Endodermal cell (in vitro differentiated cells): Measurements from ENCODE around the gene SSR3. TPM values are rescaled to one million over a fixed set of nuclear protein-coding genes. Genes with fewer than 3 reads are reported as not detected.

Experiments
- DNase-seq: peaks from one replicate; pipeline ENCODE4 v3.0.0-alpha.2; 2017
- H3K27ac ChIP-seq: 2 replicates; pipeline ENCODE4 v1.5.1; 2013; ENCODE audit warnings: mild to moderate bottlenecking, low read depth, low read length, moderate library complexity
- H3K27me3 ChIP-seq: 2 replicates; pipeline ENCODE4 v1.6.1; 2013; ENCODE audit warnings: mild to moderate bottlenecking, low read length, moderate library complexity; ENCODE audit not compliant: insufficient read depth, control insufficient read depth, poor library complexity, severe bottlenecking
- H3K36me3 ChIP-seq: 2 replicates; pipeline ENCODE4 v1.7.0; 2013; ENCODE audit warnings: mild to moderate bottlenecking, low read length, moderate library complexity; ENCODE audit not compliant: control insufficient read depth, insufficient read depth
- H3K4me1 ChIP-seq: one replicate; pipeline ENCODE4 v1.7.0; 2013; ENCODE audit warnings: low read length; ENCODE audit not compliant: control insufficient read depth, insufficient read depth
- H3K4me3 ChIP-seq: 2 replicates; pipeline ENCODE4 v1.5.1; 2013; ENCODE audit warnings: mild to moderate bottlenecking, low read length, moderate library complexity
- H3K9ac ChIP-seq: 2 replicates; pipeline ENCODE4 v1.6.1; 2013; ENCODE audit warnings: mild to moderate bottlenecking, low read length, moderate library complexity; ENCODE audit not compliant: poor library complexity, severe bottlenecking; ENCODE audit errors: extremely low read depth
- H3K9me3 ChIP-seq: 2 replicates; pipeline ENCODE4 v1.6.1; 2013; ENCODE audit warnings: mild to moderate bottlenecking, low read length, moderate library complexity; ENCODE audit not compliant: control insufficient read depth
- H3K27ac Mint-ChIP-seq: 2 replicates; pipeline ENCODE4 v1.8.0; 2020; ENCODE audit warnings: mixed read lengths
- H3K27me3 Mint-ChIP-seq: 2 replicates; pipeline ENCODE4 v1.8.0; 2021; ENCODE audit warnings: mild to moderate bottlenecking, mixed read lengths; ENCODE audit not compliant: insufficient read depth
- H3K36me3 Mint-ChIP-seq: 2 replicates; pipeline ENCODE4 v1.8.0; 2020; ENCODE audit warnings: low read depth, mixed read lengths
- H3K4me1 Mint-ChIP-seq: 2 replicates; pipeline ENCODE4 v1.8.0; 2020; ENCODE audit warnings: mixed read lengths
- H3K4me3 Mint-ChIP-seq: 2 replicates; pipeline ENCODE4 v1.8.0; 2020; ENCODE audit warnings: mild to moderate bottlenecking, moderate library complexity, mixed read lengths
- H3K9me3 Mint-ChIP-seq: 2 replicates; pipeline ENCODE4 v1.8.0; 2020; ENCODE audit warnings: mild to moderate bottlenecking, mixed read lengths
- CTCF ChIP-seq: fragments of 200-600 bp; sonication (generic); conservative IDR thresholded peaks from 2 replicates; pipeline ENCODE4 v1.5.0; 2021; ENCODE audit warnings: antibody characterized with exemption, mild to moderate bottlenecking
- WGBS, 2 experiments: methylation state at CpG; one replicate each; pipeline versions ENCODE4 v1.1.5 to v1.1.7; 2013; ENCODE audit warnings: missing lambda C conversion rate in 2 of 2, mixed read lengths in 1 of 2; ENCODE audit not compliant: insufficient coverage in 1 of 2, insufficient read length in 1 of 2; 5-methylcytosine and 5-hydroxymethylcytosine counted together
- total RNA-seq, 2 donors: library from RNA; stranded (reverse); fragmentation: NEBNext Ultra II Directional in 1 of 2; extraction: Animal tissue kit (Norgen Biotek cat#: 25700) in 1 of 2; gene quantifications; 2 replicates in 1 of 2; 3 replicates in 1 of 2; pipeline ENCODE4 v1.2.1, GENCODE V29; 2021

Gene SSR3
- total RNA-seq, 2 donors from 2014 or later, result 187 to 200 TPM

GRCh38 chr3:156600834-156601233 is 45.9 kb upstream of the SSR3 start:
- Histone ChIP-seq H3K27ac (no peak overlapping the region), H3K9ac (no peak overlapping the region), H3K4me3 (no peak overlapping the region), H3K9me3 (no peaks in the 10 kb centered on the region), H3K4me1 (peaks cover 9% of the 10 kb centered on the region), H3K27me3 (no peaks in the 10 kb centered on the region), H3K36me3 (no peaks in the 10 kb centered on the region)
- H3K36me3 Mint-ChIP-seq, result no peaks in the 10 kb centered on the region
- H3K27ac Mint-ChIP-seq, result no peak overlapping the region
- H3K4me3 Mint-ChIP-seq, result no peak overlapping the region
- DNase-seq, result no peak
- no peaks in the 10 kb centered on the region for H3K27me3 Mint-ChIP-seq
- TF ChIP-seq CTCF, result no peak
- peaks cover 27% of the 10 kb centered on the region for H3K4me1 Mint-ChIP-seq
- H3K9me3 Mint-ChIP-seq, result no peaks in the 10 kb centered on the region
- 90% methylated on average over 2 to 4 of the region's 4 CpGs for WGBS, 2 experiments

DNA sequence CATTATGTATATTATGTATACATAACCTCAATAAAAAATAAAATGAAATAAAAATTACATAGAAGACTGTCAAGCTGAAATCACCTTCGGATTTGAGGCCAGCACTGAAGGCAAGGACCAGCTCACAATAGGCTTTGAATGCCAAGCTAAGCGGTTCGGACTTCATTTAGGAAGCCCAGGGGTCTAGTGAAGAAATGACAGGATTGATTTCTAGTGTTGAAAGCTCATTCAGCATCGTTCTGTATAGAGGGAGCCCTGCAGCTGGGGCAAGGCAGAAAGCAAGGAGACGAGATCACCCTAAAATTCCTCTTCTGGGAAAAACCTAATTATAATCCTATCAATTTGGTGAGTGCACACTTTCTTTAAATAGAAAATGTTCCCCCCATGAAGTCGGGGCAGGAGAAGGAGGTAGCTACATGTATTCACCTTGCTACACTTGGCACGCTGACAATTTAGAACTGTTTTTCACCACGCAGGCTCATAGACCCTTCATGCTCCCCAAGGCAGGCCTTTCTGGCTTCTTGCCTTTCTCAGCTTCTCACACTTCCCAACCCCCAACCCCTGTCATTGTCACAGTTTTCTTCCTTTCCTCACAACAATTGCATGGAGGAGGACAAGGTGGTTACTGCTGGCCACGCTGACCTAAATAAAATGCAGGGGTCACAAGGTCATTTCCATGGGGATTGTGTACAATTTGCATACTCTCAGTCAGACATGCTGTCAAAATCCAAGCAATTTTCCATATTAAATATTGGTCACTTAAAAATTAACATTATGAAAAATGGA is 44.4 kb upstream of the SSR3 start:
- Mint-ChIP-seq H3K4me1 (peaks cover 28% of the 10 kb centered on the region), H3K4me3 (peak overlapping the region; percentile 6), H3K27me3 (no peaks in the 10 kb centered on the region), H3K9me3 (no peaks in the 10 kb centered on the region), H3K27ac (no peak overlapping the region), H3K36me3 (no peaks in the 10 kb centered on the region)
- DNase-seq, result peak; percentile 68
- Histone ChIP-seq H3K4me1 (peaks cover 12% of the 10 kb centered on the region), H3K36me3 (no peaks in the 10 kb centered on the region), H3K4me3 (peak overlapping the region; percentile 52), H3K9ac (peak overlapping the region; percentile 8), H3K27ac (peak overlapping the region; percentile 72), H3K27me3 (no peaks in the 10 kb centered on the region), H3K9me3 (no peaks in the 10 kb centered on the region)
- TF ChIP-seq CTCF, result no peak
- 59 to 71% methylated on average over 3 to 9 of the region's 9 CpGs for WGBS, 2 experiments

- Histone ChIP-seq H3K36me3 (no peaks in the 10 kb centered on the region), H3K9me3 (no peaks in the 10 kb centered on the region), H3K4me3 (no peak overlapping the region), H3K27me3 (no peaks in the 10 kb centered on the region), H3K9ac (no peak overlapping the region), H3K27ac (peak overlapping the region; percentile 32), H3K4me1 (peaks cover 12% of the 10 kb centered on the region)
- 85 to 100% methylated on average over 2 to 6 of the region's 6 CpGs for WGBS, 2 experiments
- H3K27me3 Mint-ChIP-seq, result no peaks in the 10 kb centered on the region
- no peak overlapping the region for H3K27ac Mint-ChIP-seq
- no peaks in the 10 kb centered on the region for H3K9me3 Mint-ChIP-seq
- H3K4me1 Mint-ChIP-seq, result peaks cover 30% of the 10 kb centered on the region
- DNase-seq, result no peak
- H3K4me3 Mint-ChIP-seq, result no peak overlapping the region
- H3K36me3 Mint-ChIP-seq, result no peaks in the 10 kb centered on the region
- no peak for TF ChIP-seq CTCF
Observed at GRCh38 chr3:156598413-156598812, 43.5 kb upstream of the SSR3 start.
